Measurements from ENCODE around the gene NUMBL. TPM values are rescaled to one million over a fixed set of nuclear protein-coding genes. Genes with fewer than 3 reads are reported as not detected.

NUMBL gene
- total RNA-seq, 1 experiment from 2014 or later = 57.7 TPM

- Histone ChIP-seq H3K27ac (no peak overlapping the region), H4K20me1 (ENCODE audit: insufficient read depth) (no peaks in the 10 kb centered on the region), H3K4me2 (no peak overlapping the region), H3F3A (ENCODE audit: insufficient read depth, low read depth) (no peaks in the 10 kb centered on the region), H3K4me1 (replicated peaks; ENCODE audit: insufficient read depth) (peaks cover 7% of the 10 kb centered on the region; the same call in 1 of the 2 replicates), H3K36me3 (ENCODE audit: low read depth) (no peaks in the 10 kb centered on the region), H3K27me3 (ENCODE audit: insufficient read depth, low read depth) (no peaks in the 10 kb centered on the region), H3K9me3 (ENCODE audit: insufficient read depth, low read depth) (no peaks in the 10 kb centered on the region), H3K9me2 (ENCODE audit: insufficient read depth) (no peaks in the 10 kb centered on the region), H3K79me2 (ENCODE audit: low read depth) (no peaks in the 10 kb centered on the region), H3K4me3 (no peak overlapping the region), H2AFZ (no peak overlapping the region)
- intact Hi-C loops (cut with micrococcal nuclease; ENCODE audit: unreplicated experiment) = no loop called here
- CTCF ChIA-PET = no interaction called here
- DNase-seq = no peak
- POLR2A ChIA-PET (ENCODE audit: unreplicated experiment) = no interaction called here
- TF ChIP-seq CTCF (conservative IDR thresholded peaks at IDR 0.05) (no peak), EZH2 (IDR thresholded peaks at IDR 0.05; ENCODE audit: low read depth) (no peak)
- no TSS peak for BruUV-seq (replicated peaks)
Measured at GRCh38 chr19:40695881-40696280, 5.4 kb upstream of the NUMBL start.

- ChIA-PET POLR2A (ENCODE audit: unreplicated experiment) (no interaction called here), CTCF (no interaction called here)
- Histone ChIP-seq H3K79me2 (ENCODE audit: low read depth) (peaks cover 7% of the 10 kb centered on the region; the same call in 1 of the 2 replicates), H3K27me3 (ENCODE audit: insufficient read depth, low read depth) (no peaks in the 10 kb centered on the region), H3K4me1 (replicated peaks; ENCODE audit: insufficient read depth) (peaks cover 19% of the 10 kb centered on the region), H3K4me2 (no peak overlapping the region), H3K4me3 (no peak overlapping the region), H3K9me3 (ENCODE audit: insufficient read depth, low read depth) (no peaks in the 10 kb centered on the region), H3K27ac (no peak overlapping the region), H2AFZ (no peak overlapping the region), H3F3A (ENCODE audit: insufficient read depth, low read depth) (peaks cover 1% of the 10 kb centered on the region; the same call in 1 of the 2 replicates), H4K20me1 (ENCODE audit: insufficient read depth) (no peaks in the 10 kb centered on the region), H3K9me2 (ENCODE audit: insufficient read depth) (no peaks in the 10 kb centered on the region), H3K36me3 (ENCODE audit: low read depth) (no peaks in the 10 kb centered on the region)
- no peak for DNase-seq
- intact Hi-C loops (cut with micrococcal nuclease; ENCODE audit: unreplicated experiment) = no loop called here
- no peak for TF ChIP-seq CTCF (conservative IDR thresholded peaks at IDR 0.05)
- no peak for TF ChIP-seq EZH2 (IDR thresholded peaks at IDR 0.05; ENCODE audit: low read depth)
- BruUV-seq (replicated peaks) = no TSS peak
Measured at GRCh38 chr19:40693896-40694295, 3.4 kb upstream of the NUMBL start.

- Histone ChIP-seq H3K9me2 (ENCODE audit: insufficient read depth) (no peaks in the 10 kb centered on the region), H4K20me1 (ENCODE audit: insufficient read depth) (no peaks in the 10 kb centered on the region), H3K79me2 (ENCODE audit: low read depth) (peaks cover 10% of the 10 kb centered on the region), H3K9me3 (ENCODE audit: insufficient read depth, low read depth) (no peaks in the 10 kb centered on the region), H2AFZ (no peak overlapping the region), H3K27ac (no peak overlapping the region), H3F3A (ENCODE audit: insufficient read depth, low read depth) (peaks cover 7% of the 10 kb centered on the region; the same call in 1 of the 2 replicates), H3K4me2 (no peak overlapping the region), H3K4me3 (no peak overlapping the region), H3K27me3 (ENCODE audit: insufficient read depth, low read depth) (no peaks in the 10 kb centered on the region), H3K4me1 (replicated peaks; ENCODE audit: insufficient read depth) (peaks cover 19% of the 10 kb centered on the region), H3K36me3 (ENCODE audit: low read depth) (no peaks in the 10 kb centered on the region)
- intact Hi-C loops (cut with micrococcal nuclease; ENCODE audit: unreplicated experiment) = no loop called here
- BruUV-seq (replicated peaks) = no TSS peak
- TF ChIP-seq CTCF (conservative IDR thresholded peaks at IDR 0.05) (no peak), EZH2 (IDR thresholded peaks at IDR 0.05; ENCODE audit: low read depth) (no peak)
- CTCF ChIA-PET = no interaction called here
- POLR2A ChIA-PET (ENCODE audit: unreplicated experiment) = interaction anchor here (0.6 kb wide), 2 partner anchors 67 to 85 kb away, joined by 5 to 6 read pairs; partner anchors contain the start of gene RAB4B
- DNase-seq = no peak
Measured at GRCh38 chr19:40693150-40693788, 2.8 kb upstream of the NUMBL start.

Data from PC-9 (cell line).